ENCODE results near the gene SLC16A8. TPM values are rescaled to one million over a fixed set of nuclear protein-coding genes. Genes with fewer than 3 reads are reported as not detected.

The SLC16A8 gene
- total and polyA plus RNA-seq, 12 donors, result 0.30 to 1.3 (median 0.53) TPM; not detected in 4

- Histone ChIP-seq H3K27me3 (no peaks in the 10 kb centered on the region), H3K27ac (peak overlapping the region in 2 of 5 donors; percentile 41 to 51), H3K9me3 (replicated peaks in 1 of 3) (no peaks in the 10 kb centered on the region), H3K4me3 (no peak overlapping the region), H3K36me3 (replicated peaks in 1 of 2) (peaks cover 0 to 7% of the 10 kb centered on the region in 2 donors), H3K4me1 (replicated peaks in 1 of 2) (no peaks in the 10 kb centered on the region)
- TF ChIP-seq POLR2A (IDR thresholded peaks at IDR 0.05), result no peak
- TF ChIP-seq, protein P1, sequence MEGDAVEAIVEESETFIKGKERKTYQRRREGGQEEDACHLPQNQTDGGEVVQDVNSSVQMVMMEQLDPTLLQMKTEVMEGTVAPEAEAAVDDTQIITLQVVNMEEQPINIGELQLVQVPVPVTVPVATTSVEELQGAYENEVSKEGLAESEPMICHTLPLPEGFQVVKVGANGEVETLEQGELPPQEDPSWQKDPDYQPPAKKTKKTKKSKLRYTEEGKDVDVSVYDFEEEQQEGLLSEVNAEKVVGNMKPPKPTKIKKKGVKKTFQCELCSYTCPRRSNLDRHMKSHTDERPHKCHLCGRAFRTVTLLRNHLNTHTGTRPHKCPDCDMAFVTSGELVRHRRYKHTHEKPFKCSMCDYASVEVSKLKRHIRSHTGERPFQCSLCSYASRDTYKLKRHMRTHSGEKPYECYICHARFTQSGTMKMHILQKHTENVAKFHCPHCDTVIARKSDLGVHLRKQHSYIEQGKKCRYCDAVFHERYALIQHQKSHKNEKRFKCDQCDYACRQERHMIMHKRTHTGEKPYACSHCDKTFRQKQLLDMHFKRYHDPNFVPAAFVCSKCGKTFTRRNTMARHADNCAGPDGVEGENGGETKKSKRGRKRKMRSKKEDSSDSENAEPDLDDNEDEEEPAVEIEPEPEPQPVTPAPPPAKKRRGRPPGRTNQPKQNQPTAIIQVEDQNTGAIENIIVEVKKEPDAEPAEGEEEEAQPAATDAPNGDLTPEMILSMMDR (IDR thresholded peaks at IDR 0.05), result no peak
- intact Hi-C loops (cut with DNase I), result no loop called here
- peak in 1 of 7 donors; percentile 4 for DNase-seq
- WGBS, 4 donors, result 50 to 66% (median 55%) methylated on average over 2 of the region's 2 CpGs
These were observed 47.4 kb upstream of the SLC16A8 start for GRCh38 chr22:38131399-38131798.

DNA sequence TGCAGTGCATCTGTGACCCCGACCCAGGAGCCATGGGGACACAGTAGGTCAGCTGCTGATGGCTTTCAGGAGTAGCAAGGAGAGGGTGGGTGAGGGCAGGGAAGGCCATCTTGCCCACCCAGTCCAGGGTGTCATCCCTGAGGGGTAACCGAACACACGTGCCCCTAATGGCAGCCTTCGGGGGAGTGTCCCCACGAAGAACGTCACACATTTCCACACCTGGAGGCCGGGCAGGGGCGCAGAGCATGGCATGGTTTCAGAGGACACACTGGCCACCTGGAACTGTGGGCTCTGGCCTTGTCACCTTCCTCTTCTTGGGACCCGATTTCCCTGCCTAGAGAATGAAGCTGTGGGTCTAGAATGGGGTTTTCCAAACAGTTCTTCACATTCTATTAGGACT lies 45.9 kb upstream of the SLC16A8 start:
- H3K27ac ChIP-seq, result no peak overlapping the region
- H3K9me3 ChIP-seq (replicated peaks in 1 of 3), result no peaks in the 10 kb centered on the region
- H3K27me3 ChIP-seq, result no peaks in the 10 kb centered on the region
- H3K36me3 ChIP-seq (replicated peaks in 1 of 2), result peaks cover 0 to 7% of the 10 kb centered on the region in 2 donors
- TF ChIP-seq POLR2A (IDR thresholded peaks at IDR 0.05), result no peak
- intact Hi-C loops (cut with DNase I), result no loop called here
- no peak overlapping the region for H3K4me3 ChIP-seq
- WGBS, 4 donors, result 91 to 96% (median 94%) methylated on average over 4 to 9 of the region's 9 CpGs
- DNase-seq, result no peak
- no peaks in the 10 kb centered on the region for H3K4me1 ChIP-seq (replicated peaks in 1 of 2)

DNA sequence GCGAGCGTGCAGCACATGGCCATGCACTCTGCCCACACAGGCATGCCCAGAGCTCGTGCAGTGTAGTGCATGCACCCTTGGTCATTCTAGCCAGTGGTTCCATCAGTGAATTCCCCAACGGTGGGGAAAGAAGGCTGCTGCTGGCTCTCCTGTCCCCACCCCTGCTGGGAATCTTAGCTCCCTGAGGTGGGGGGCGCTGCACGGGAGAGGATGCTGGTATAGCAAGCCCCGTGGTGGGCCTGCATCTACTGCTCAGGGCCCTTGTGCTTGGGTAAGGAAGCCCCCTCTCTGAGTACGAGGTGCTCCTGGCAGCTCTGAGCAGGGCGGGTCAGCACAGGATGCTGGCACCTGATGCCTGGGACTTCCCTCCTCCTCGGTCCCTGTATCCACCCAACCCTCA lies 45.0 kb upstream of the SLC16A8 start:
- H3K36me3 ChIP-seq (replicated peaks in 1 of 2), result peaks cover 0 to 7% of the 10 kb centered on the region in 2 donors
- no peak overlapping the region for H3K4me3 ChIP-seq
- 86 to 92% (median 87%) methylated on average over 2 to 10 of the region's 10 CpGs for WGBS, 4 donors
- no peaks in the 10 kb centered on the region for H3K9me3 ChIP-seq (replicated peaks in 1 of 3)
- no peak for DNase-seq
- no peaks in the 10 kb centered on the region for H3K4me1 ChIP-seq (replicated peaks in 1 of 2)
- intact Hi-C loops (cut with DNase I), result no loop called here
- H3K27ac ChIP-seq, result no peak overlapping the region
- no peaks in the 10 kb centered on the region for H3K27me3 ChIP-seq
- TF ChIP-seq, protein P1 (IDR thresholded peaks at IDR 0.05), result no peak
- no peak for TF ChIP-seq POLR2A (IDR thresholded peaks at IDR 0.05)

GRCh38 chr22:38127869-38128268 lies 43.9 kb upstream of the SLC16A8 start:
- Histone ChIP-seq H3K4me1 (replicated peaks in 1 of 2) (no peaks in the 10 kb centered on the region), H3K27ac (no peak overlapping the region), H3K4me3 (no peak overlapping the region), H3K27me3 (no peaks in the 10 kb centered on the region), H3K36me3 (replicated peaks in 1 of 2) (peaks cover 0 to 5% of the 10 kb centered on the region in 2 donors), H3K9me3 (replicated peaks in 1 of 3) (no peaks in the 10 kb centered on the region)
- DNase-seq, result no peak
- intact Hi-C loops (cut with DNase I), result no loop called here
- TF ChIP-seq, protein P1 (IDR thresholded peaks at IDR 0.05), result no peak
- TF ChIP-seq POLR2A (IDR thresholded peaks at IDR 0.05), result no peak
- WGBS, 4 donors, result 91 to 97% (median 92%) methylated on average over 2 to 9 of the region's 9 CpGs

- intact Hi-C loops (cut with DNase I), result no loop called here
- Histone ChIP-seq H3K4me3 (no peak overlapping the region), H3K36me3 (replicated peaks in 1 of 2) (no peaks in the 10 kb centered on the region), H3K27ac (no peak overlapping the region), H3K27me3 (no peaks in the 10 kb centered on the region), H3K9me3 (replicated peaks in 1 of 3) (no peaks in the 10 kb centered on the region), H3K4me1 (replicated peaks in 1 of 2) (no peaks in the 10 kb centered on the region)
- TF ChIP-seq, protein P1 (IDR thresholded peaks at IDR 0.05), result no peak
- no peak for TF ChIP-seq POLR2A (IDR thresholded peaks at IDR 0.05)
- no peak for DNase-seq
- WGBS, 4 donors, result 86 to 94% (median 90%) methylated on average over 20 to 23 of the region's 23 CpGs
These were observed 43.1 kb upstream of the SLC16A8 start for GRCh38 chr22:38126928-38127668.

Data from adrenal gland (tissue), 12 donors.